NCI-H2081 treated with DMSO at 0.1 percent for 48 hours (cell line): ENCODE measurements around the gene PTPRO.
"Not testable (repeated sequence)": the region's sequence is repeated elsewhere in the genome, so short reads cannot be mapped to it uniquely, and the experiment has no call there.

Experiments
- DNase-seq: peaks from one replicate; lab custom pipeline; 2025; lab: John Stamatoyannopoulos, UW

Gene PTPRO

GRCh38 chr12:15602051-15602672 is 279.9 kb downstream of the PTPRO start:
- no peak for DNase-seq

- no peak for DNase-seq
Observed at GRCh38 chr12:15603474-15604085, 281.3 kb downstream of the PTPRO start.

- no peak for DNase-seq
Observed at GRCh38 chr12:15605881-15606590, 283.7 kb downstream of the PTPRO start.

- DNase-seq: no peak
Observed at GRCh38 chr12:15608406-15608805, 286.1 kb downstream of the PTPRO start.

GRCh38 chr12:15608941-15609340 is 286.6 kb downstream of the PTPRO start:
- no peak for DNase-seq

- no peak for DNase-seq
Observed at GRCh38 chr12:15613981-15614380, 291.7 kb downstream of the PTPRO start.

- not testable (repeated sequence) for DNase-seq
Observed at GRCh38 chr12:15616495-15616894, 294.2 kb downstream of the PTPRO start.

GRCh38 chr12:15620741-15621539 is 298.6 kb downstream of the PTPRO start:
- no peak for DNase-seq

- DNase-seq: no peak
Observed at GRCh38 chr12:15625075-15625474, 302.8 kb downstream of the PTPRO start.

GRCh38 chr12:15627995-15628945 is 306.0 kb downstream of the PTPRO start:
- no peak for DNase-seq

- no peak for DNase-seq
Observed at GRCh38 chr12:15629108-15629507, 306.8 kb downstream of the PTPRO start.

GRCh38 chr12:15629761-15630160 is 307.5 kb downstream of the PTPRO start:
- no peak for DNase-seq

GRCh38 chr12:15631007-15631715 is 308.9 kb downstream of the PTPRO start:
- no peak for DNase-seq

- DNase-seq: no peak
Observed at GRCh38 chr12:15632708-15633107, 310.4 kb downstream of the PTPRO start.

GRCh38 chr12:15633201-15633600 is 310.9 kb downstream of the PTPRO start:
- no peak for DNase-seq

- DNase-seq: no peak
Observed at GRCh38 chr12:15634010-15634683, 311.8 kb downstream of the PTPRO start.

- DNase-seq: no peak
Observed at GRCh38 chr12:15636060-15636890, 314.0 kb downstream of the PTPRO start.

- no peak for DNase-seq
Observed at GRCh38 chr12:15638231-15638630, 315.9 kb downstream of the PTPRO start.

- no peak for DNase-seq
Observed at GRCh38 chr12:15644700-15645099, 322.4 kb downstream of the PTPRO start.
